ENCODE measurements around the gene INPP5E.

INPP5E gene

GRCh38 chr9:136411378-136411777, 28.3 kb downstream of the INPP5E start:
- Histone ChIP-seq H3K4me1 (ENCODE audit: low read length) (peaks cover 14% of the 10 kb centered on the region), H3K27ac (ENCODE audit: low read length) (no peak overlapping the region), H3K36me3 (replicated peaks; ENCODE audit: insufficient read depth, low read length) (0 out of 2 replicates have a peak, but pooled peaks cover 8% of the 10 kb centered on the region), H3K9ac (ENCODE audit: low read length) (peak overlapping the region; percentile 87; the same call in 1 of the 2 replicates), H3K4me3 (ENCODE audit: low read length) (peak overlapping the region; percentile 86), H3K9me3 (replicated peaks; ENCODE audit: insufficient read depth, low read length) (no peaks in the 10 kb centered on the region), H3K9me2 (replicated peaks; ENCODE audit: insufficient read depth, low read length) (no peaks in the 10 kb centered on the region), H3K4me2 (ENCODE audit: low read depth, low read length) (peak overlapping the region; percentile 96), H2AFZ (ENCODE audit: low read length) (no peak overlapping the region), H3K79me2 (ENCODE audit: low read length) (peaks cover 62% of the 10 kb centered on the region), H4K20me1 (ENCODE audit: insufficient read depth, low read length) (no peaks in the 10 kb centered on the region), H3K27me3 (replicated peaks; ENCODE audit: insufficient read depth, low read length) (no peaks in the 10 kb centered on the region), H3F3A (ENCODE audit: insufficient read depth, low read length) (no peaks in the 10 kb centered on the region)
- no peak for DNase-seq
- TF ChIP-seq EZH2phosphoT487 (IDR thresholded peaks at IDR 0.05; ENCODE audit: low read length) (no peak), EZH2 (optimal IDR thresholded peaks at IDR 0.05; ENCODE audit: low read depth, low read length) (no peak)
- TF ChIP-seq, protein P1, sequence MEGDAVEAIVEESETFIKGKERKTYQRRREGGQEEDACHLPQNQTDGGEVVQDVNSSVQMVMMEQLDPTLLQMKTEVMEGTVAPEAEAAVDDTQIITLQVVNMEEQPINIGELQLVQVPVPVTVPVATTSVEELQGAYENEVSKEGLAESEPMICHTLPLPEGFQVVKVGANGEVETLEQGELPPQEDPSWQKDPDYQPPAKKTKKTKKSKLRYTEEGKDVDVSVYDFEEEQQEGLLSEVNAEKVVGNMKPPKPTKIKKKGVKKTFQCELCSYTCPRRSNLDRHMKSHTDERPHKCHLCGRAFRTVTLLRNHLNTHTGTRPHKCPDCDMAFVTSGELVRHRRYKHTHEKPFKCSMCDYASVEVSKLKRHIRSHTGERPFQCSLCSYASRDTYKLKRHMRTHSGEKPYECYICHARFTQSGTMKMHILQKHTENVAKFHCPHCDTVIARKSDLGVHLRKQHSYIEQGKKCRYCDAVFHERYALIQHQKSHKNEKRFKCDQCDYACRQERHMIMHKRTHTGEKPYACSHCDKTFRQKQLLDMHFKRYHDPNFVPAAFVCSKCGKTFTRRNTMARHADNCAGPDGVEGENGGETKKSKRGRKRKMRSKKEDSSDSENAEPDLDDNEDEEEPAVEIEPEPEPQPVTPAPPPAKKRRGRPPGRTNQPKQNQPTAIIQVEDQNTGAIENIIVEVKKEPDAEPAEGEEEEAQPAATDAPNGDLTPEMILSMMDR (IDR thresholded peaks at IDR 0.05; ENCODE audit: low read length) = no peak

- peaks cover 16% of the 10 kb centered on the region for H3K4me1 ChIP-seq (ENCODE audit: low read length)
- H3K9me3 ChIP-seq (replicated peaks; ENCODE audit: insufficient read depth, low read length) = no peaks in the 10 kb centered on the region
- peak within 1 kb of the TSS; percentile 87 for H3K9ac ChIP-seq (ENCODE audit: low read length)
- TF ChIP-seq, protein P1 (IDR thresholded peaks at IDR 0.05; ENCODE audit: low read length) = no peak
- TF ChIP-seq EZH2 (optimal IDR thresholded peaks at IDR 0.05; ENCODE audit: low read depth, low read length) = no peak
- H3K79me2 ChIP-seq (ENCODE audit: low read length) = peaks cover 62% of the 10 kb centered on the region
- H3K36me3 ChIP-seq (replicated peaks; ENCODE audit: insufficient read depth, low read length) = 0 out of 2 replicates have a peak, but pooled peaks cover 8% of the 10 kb centered on the region
- no peaks in the 10 kb centered on the region for H3K9me2 ChIP-seq (replicated peaks; ENCODE audit: insufficient read depth, low read length)
- no peaks in the 10 kb centered on the region for H3K27me3 ChIP-seq (replicated peaks; ENCODE audit: insufficient read depth, low read length)
- H3K4me2 ChIP-seq (ENCODE audit: low read depth, low read length) = peak within 1 kb of the TSS; percentile 96
- DNase-seq = peak; percentile 94
- peak within 1 kb of the TSS; percentile 65 for H2AFZ ChIP-seq (ENCODE audit: low read length)
- H3K4me3 ChIP-seq (ENCODE audit: low read length) = peak within 1 kb of the TSS; percentile 86
- H4K20me1 ChIP-seq (ENCODE audit: insufficient read depth, low read length) = no peaks in the 10 kb centered on the region
- H3K27ac ChIP-seq (ENCODE audit: low read length) = peak within 1 kb of the TSS; percentile 28; the same call in 1 of the 2 replicates
- H3F3A ChIP-seq (ENCODE audit: insufficient read depth, low read length) = no peaks in the 10 kb centered on the region
These were observed 29.0 kb downstream of the INPP5E start, which contains the start of the genes ENTR1 and PMPCA for GRCh38 chr9:136410500-136411287. ENTR1 (minus strand) TSS chr9:136410614; CDS start chr9:136410397, 217 bp downstream. PMPCA (plus strand) TSS chr9:136410658; CDS start chr9:136410669, 11 bp downstream.

DNA sequence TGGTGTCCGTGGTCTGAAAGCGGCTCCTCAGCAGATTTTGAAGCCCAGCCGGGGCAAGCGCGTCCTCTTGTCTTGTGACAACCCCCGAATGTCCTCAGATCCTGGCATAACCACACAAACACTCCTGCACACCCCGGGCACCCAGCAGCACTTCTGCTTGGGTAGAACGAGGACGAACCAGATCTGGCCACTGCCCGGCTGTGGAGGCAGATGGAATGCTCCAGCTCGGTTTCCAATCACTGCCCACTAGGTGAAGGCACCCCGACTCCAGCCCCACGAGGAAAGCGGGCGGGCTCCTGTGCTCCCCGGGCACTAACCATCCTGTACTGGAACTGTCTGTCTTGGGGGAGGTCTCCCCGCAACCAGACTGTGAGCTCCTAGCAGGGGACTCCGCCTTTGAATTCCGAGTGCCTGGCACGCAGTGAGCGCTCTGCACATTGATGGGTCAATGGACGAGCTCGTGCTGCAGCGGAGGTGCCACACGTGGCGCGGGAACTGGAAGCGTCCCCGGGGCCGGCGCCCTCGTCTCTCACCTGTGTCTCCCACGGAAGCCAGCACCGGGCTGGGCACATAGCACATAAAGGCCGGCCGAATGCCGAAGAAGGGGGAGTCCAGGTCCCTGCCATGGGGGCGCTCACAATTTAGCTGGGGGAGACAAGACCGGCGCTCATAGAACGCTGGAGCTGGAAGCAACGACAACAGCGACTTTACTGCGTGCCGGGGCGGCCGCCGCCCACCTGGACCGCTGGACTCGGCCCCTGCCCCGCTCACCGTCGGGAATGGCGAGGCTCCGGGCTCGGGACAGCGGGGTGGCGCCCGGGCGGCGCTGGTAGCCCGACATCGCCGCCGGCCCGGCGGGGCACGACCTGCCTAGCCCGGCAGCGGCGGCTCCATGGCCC, 29.8 kb downstream of the INPP5E start:
- Histone ChIP-seq H3F3A (ENCODE audit: insufficient read depth, low read length) (0 out of 2 replicates have a peak, but pooled peaks cover 2% of the 10 kb centered on the region), H3K27ac (ENCODE audit: low read length) (no peak overlapping the region), H4K20me1 (ENCODE audit: insufficient read depth, low read length) (no peaks in the 10 kb centered on the region), H3K4me1 (ENCODE audit: low read length) (peaks cover 25% of the 10 kb centered on the region), H3K9ac (ENCODE audit: low read length) (peak overlapping the region; percentile 85), H3K36me3 (replicated peaks; ENCODE audit: insufficient read depth, low read length) (0 out of 2 replicates have a peak, but pooled peaks cover 8% of the 10 kb centered on the region), H3K9me2 (replicated peaks; ENCODE audit: insufficient read depth, low read length) (no peaks in the 10 kb centered on the region), H3K4me3 (ENCODE audit: low read length) (peak overlapping the region; percentile 80), H2AFZ (ENCODE audit: low read length) (peak overlapping the region; percentile 65), H3K9me3 (replicated peaks; ENCODE audit: insufficient read depth, low read length) (no peaks in the 10 kb centered on the region), H3K4me2 (ENCODE audit: low read depth, low read length) (peak overlapping the region; percentile 86), H3K27me3 (replicated peaks; ENCODE audit: insufficient read depth, low read length) (no peaks in the 10 kb centered on the region), H3K79me2 (ENCODE audit: low read length) (peaks cover 62% of the 10 kb centered on the region)
- TF ChIP-seq, protein P1 (IDR thresholded peaks at IDR 0.05; ENCODE audit: low read length) = no peak
- TF ChIP-seq EZH2phosphoT487 (IDR thresholded peaks at IDR 0.05; ENCODE audit: low read length) = no peak
- TF ChIP-seq EZH2 (optimal IDR thresholded peaks at IDR 0.05; ENCODE audit: low read depth, low read length) = no peak
- peak; percentile 39 for DNase-seq

Data from MM.1S (cell line).